IMR-90 (cell line): ENCODE results near the gene ZMIZ1.

Experiments
- CEBPB ChIP-seq: IDR thresholded peaks from 2 replicates; pipeline ENCODE4 v1.6.1; 2012; ENCODE audit warnings: low read depth, low read length, improper control_type of control experiment
- FOS ChIP-seq: fragments of 150-350 bp; IDR thresholded peaks from 2 replicates; pipeline ENCODE4 v1.6.1; 2016; ENCODE audit warnings: low read depth, low read length
- MAZ ChIP-seq: IDR thresholded peaks from 2 replicates; pipeline ENCODE4 v1.6.1; 2012; ENCODE audit warnings: low read depth, mild to moderate bottlenecking, low read length, improper control_type of control experiment, moderate library complexity, borderline replicate concordance
- POLR2A ChIP-seq: IDR thresholded peaks from 2 replicates; pipeline ENCODE4 v1.6.1; 2012; ENCODE audit warnings: mild to moderate bottlenecking, low read depth, low read length
- RAD21 ChIP-seq: IDR thresholded peaks from 2 replicates; pipeline ENCODE4 v1.6.1; 2012; ENCODE audit warnings: low read length, improper control_type of control experiment
- RCOR1 ChIP-seq: IDR thresholded peaks from 2 replicates; pipeline ENCODE4 v1.6.1; 2012; ENCODE audit warnings: mild to moderate bottlenecking, low read length, improper control_type of control experiment; ENCODE audit not compliant: insufficient replicate concordance
- RFX5 ChIP-seq: IDR thresholded peaks from 2 replicates; pipeline ENCODE4 v1.8.0; 2012; ENCODE audit warnings: low read depth, mild to moderate bottlenecking, low read length, moderate library complexity
- TF ChIP-seq, protein P1 (sequence below): conservative IDR thresholded peaks from 2 replicates; pipeline ENCODE4 v1.5.1; 2012; ENCODE audit warnings: mild to moderate bottlenecking, low read depth, low read length, improper control_type of control experiment

GRCh38 chr10:79089632-79090031, 20.9 kb downstream of the ZMIZ1 start:
- TF ChIP-seq RFX5 = no peak
- TF ChIP-seq, protein P1, sequence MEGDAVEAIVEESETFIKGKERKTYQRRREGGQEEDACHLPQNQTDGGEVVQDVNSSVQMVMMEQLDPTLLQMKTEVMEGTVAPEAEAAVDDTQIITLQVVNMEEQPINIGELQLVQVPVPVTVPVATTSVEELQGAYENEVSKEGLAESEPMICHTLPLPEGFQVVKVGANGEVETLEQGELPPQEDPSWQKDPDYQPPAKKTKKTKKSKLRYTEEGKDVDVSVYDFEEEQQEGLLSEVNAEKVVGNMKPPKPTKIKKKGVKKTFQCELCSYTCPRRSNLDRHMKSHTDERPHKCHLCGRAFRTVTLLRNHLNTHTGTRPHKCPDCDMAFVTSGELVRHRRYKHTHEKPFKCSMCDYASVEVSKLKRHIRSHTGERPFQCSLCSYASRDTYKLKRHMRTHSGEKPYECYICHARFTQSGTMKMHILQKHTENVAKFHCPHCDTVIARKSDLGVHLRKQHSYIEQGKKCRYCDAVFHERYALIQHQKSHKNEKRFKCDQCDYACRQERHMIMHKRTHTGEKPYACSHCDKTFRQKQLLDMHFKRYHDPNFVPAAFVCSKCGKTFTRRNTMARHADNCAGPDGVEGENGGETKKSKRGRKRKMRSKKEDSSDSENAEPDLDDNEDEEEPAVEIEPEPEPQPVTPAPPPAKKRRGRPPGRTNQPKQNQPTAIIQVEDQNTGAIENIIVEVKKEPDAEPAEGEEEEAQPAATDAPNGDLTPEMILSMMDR = no peak
- TF ChIP-seq CEBPB = no peak
- TF ChIP-seq MAZ = no peak
- no peak for TF ChIP-seq FOS
- TF ChIP-seq POLR2A = no peak
- TF ChIP-seq RCOR1 = no peak
- TF ChIP-seq RAD21 = no peak
